Measurements from ENCODE around the gene TWIST1.

TWIST1 gene

GRCh38 chr7:19117091-19117869 lies at the start of gene TWIST1:
TSS of gene TWIST1 (minus strand) at chr7:19117636. CDS start at chr7:19117321, 315 bp downstream.
- DNase-seq (ENCODE audit: low spot score), result no peak

GRCh38 chr7:19161671-19162070 lies 44.2 kb upstream of the TWIST1 start:
- DNase-seq (ENCODE audit: low spot score), result no peak

- peak; percentile 33 for DNase-seq (ENCODE audit: low spot score)
Measured at GRCh38 chr7:19146699-19147098, 29.3 kb upstream of the TWIST1 start.

GRCh38 chr7:19145434-19146115 lies 28.1 kb upstream of the TWIST1 start:
- DNase-seq (ENCODE audit: low spot score), result no peak

GRCh38 chr7:19144661-19145433 lies 27.4 kb upstream of the TWIST1 start, which contains the start of gene FERD3L:
TSS of gene FERD3L (minus strand) at chr7:19145421. CDS start at chr7:19145362, 59 bp downstream.
- DNase-seq (ENCODE audit: low spot score), result no peak

GRCh38 chr7:19143881-19144574 lies 26.6 kb upstream of the TWIST1 start:
- DNase-seq (ENCODE audit: low spot score), result no peak

GRCh38 chr7:19139706-19140327 lies 22.4 kb upstream of the TWIST1 start:
- no peak for DNase-seq (ENCODE audit: low spot score)

- no peak for DNase-seq (ENCODE audit: low spot score)
Measured at GRCh38 chr7:19133886-19134285, 16.4 kb upstream of the TWIST1 start.

GRCh38 chr7:19133390-19133789 lies 16.0 kb upstream of the TWIST1 start:
- no peak for DNase-seq (ENCODE audit: low spot score)

GRCh38 chr7:19128856-19129255 lies 11.4 kb upstream of the TWIST1 start:
- DNase-seq (ENCODE audit: low spot score), result no peak

GRCh38 chr7:19121977-19122588 lies 4.6 kb upstream of the TWIST1 start:
- DNase-seq (ENCODE audit: low spot score), result peak; percentile 62

- no peak for DNase-seq (ENCODE audit: low spot score)
Measured at GRCh38 chr7:19119870-19120486, 2.5 kb upstream of the TWIST1 start.

GRCh38 chr7:19119372-19119771 lies 1.9 kb upstream of the TWIST1 start:
- DNase-seq (ENCODE audit: low spot score), result no peak

- no peak for DNase-seq (ENCODE audit: low spot score)
Measured at GRCh38 chr7:19118636-19119371, 1.4 kb upstream of the TWIST1 start.

- no peak for DNase-seq (ENCODE audit: low spot score)
Measured at GRCh38 chr7:19117870-19118608, 603 bp upstream of the TWIST1 start.

- no peak for DNase-seq (ENCODE audit: low spot score)
Measured at GRCh38 chr7:19116121-19117090, 1.0 kb downstream of the TWIST1 start.

GRCh38 chr7:19114551-19114855 lies 2.9 kb downstream of the TWIST1 start:
- no peak for DNase-seq (ENCODE audit: low spot score)

- no peak for DNase-seq (ENCODE audit: low spot score)
Measured at GRCh38 chr7:19113855-19114550, 3.4 kb downstream of the TWIST1 start.

All from NAMALWA (cell line).